Prostate gland (tissue), 2 donors: ENCODE results near the gene SERPINA5.

Source experiments
- POLR2A ChIP-seq: fragments of 450-650 bp; IDR thresholded peaks from one replicate; pipeline ENCODE4 v1.6.1; 2016; ENCODE audit warnings: antibody characterized with exemption, mild to moderate bottlenecking
- TF ChIP-seq, protein P1 (sequence below), 4 experiments: fragments of 200-600 bp in 2 of 4; fragments of 450-650 bp in 2 of 4; sonication (generic) in 2 of 4; IDR thresholded peaks; 1 replicate in 3 of 4; 2 replicates in 1 of 4; pipeline ENCODE4 v1.5.1; 2016 to 2019; ENCODE audit warnings: antibody characterized with exemption in 4 of 4, mild to moderate bottlenecking in 2 of 4, moderate library complexity in 2 of 4

DNA sequence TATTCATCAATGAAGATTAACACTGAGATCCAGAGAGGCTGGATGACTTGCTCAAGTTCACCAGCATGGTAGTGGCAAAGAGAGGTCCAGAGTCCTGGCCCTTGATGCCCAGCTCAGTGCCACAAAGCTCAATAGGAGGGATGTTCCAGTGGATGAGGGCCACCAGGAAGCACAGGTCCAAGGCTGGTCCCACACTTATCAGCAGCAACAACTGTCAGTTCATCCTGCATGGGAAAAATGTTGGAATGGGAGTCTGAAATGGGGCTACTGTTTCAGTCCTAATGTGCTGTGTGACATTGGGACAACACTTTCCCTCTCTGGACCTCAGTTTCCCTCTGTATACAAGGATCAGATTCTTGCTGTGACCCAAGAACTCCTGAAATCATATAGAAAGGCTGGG lies 11.2 kb downstream of the SERPINA5 start:
- TF ChIP-seq, protein P1, sequence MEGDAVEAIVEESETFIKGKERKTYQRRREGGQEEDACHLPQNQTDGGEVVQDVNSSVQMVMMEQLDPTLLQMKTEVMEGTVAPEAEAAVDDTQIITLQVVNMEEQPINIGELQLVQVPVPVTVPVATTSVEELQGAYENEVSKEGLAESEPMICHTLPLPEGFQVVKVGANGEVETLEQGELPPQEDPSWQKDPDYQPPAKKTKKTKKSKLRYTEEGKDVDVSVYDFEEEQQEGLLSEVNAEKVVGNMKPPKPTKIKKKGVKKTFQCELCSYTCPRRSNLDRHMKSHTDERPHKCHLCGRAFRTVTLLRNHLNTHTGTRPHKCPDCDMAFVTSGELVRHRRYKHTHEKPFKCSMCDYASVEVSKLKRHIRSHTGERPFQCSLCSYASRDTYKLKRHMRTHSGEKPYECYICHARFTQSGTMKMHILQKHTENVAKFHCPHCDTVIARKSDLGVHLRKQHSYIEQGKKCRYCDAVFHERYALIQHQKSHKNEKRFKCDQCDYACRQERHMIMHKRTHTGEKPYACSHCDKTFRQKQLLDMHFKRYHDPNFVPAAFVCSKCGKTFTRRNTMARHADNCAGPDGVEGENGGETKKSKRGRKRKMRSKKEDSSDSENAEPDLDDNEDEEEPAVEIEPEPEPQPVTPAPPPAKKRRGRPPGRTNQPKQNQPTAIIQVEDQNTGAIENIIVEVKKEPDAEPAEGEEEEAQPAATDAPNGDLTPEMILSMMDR (IDR thresholded peaks at IDR 0.05), result no peak
- TF ChIP-seq POLR2A, result no peak
